AG04449 (cell line): ENCODE results near the gene AUNIP.
A peak's percentile ranks its signal among the peaks of the same experiment; 100 is the strongest.

Experiments used
- CTCF ChIA-PET: fragments of 350-600 bp; formaldehyde crosslinking; extraction: SDS; loops from one replicate; lab custom pipeline; 2021; ENCODE audit warnings: antibody characterized with exemption; lab: Yijun Ruan, JAX
- POLR2A ChIA-PET: fragments of 400-600, 350-600 bp; formaldehyde crosslinking; extraction: SDS; loops from one replicate; lab custom pipeline; 2020; ENCODE audit warnings: antibody characterized with exemption, inconsistent platforms; lab: Yijun Ruan, JAX
- DNase-seq: peaks from one replicate; pipeline ENCODE4 v3.0.0-alpha.2; 2010; ENCODE audit warnings: low read depth, low spot score
- H3K4me3 ChIP-seq: 2 replicates; pipeline ENCODE4 v1.5.1; 2011; ENCODE audit warnings: low read depth, mild to moderate bottlenecking, control low read depth, low read length
- CTCF ChIP-seq: IDR thresholded peaks from one replicate; pipeline ENCODE4 v1.5.1; 2011; ENCODE audit warnings: mild to moderate bottlenecking, moderate library complexity, low read length, control low read depth, inconsistent platforms; ENCODE audit not compliant: insufficient read depth; ENCODE audit errors: missing control alignments

Gene AUNIP

DNA sequence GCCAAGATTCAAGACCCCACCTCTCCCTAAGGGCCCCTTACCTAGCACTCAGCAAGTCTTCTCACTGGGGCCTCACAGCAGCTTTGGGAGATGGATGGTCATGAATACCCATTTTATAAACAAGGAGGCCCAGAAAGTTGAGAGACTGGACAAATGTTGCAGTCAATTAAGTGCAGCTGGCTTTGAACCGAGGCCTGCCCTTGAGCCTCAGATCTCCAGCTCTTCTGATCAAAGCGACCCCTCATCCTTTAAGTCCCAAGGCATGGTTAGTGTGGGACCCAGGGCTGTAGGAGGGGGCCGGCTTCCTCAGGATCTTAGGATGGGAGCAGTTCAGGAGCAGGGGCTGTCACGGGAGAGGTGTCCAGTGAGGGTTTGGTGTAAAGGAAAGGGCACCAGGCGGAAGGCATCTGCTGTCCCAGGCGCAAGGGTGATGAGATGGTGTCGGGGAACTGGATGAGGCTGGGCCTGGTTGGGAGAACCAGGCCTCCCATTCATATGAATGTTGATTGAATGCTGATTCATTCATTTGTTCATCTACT lies 44.6 kb downstream of the AUNIP start:
- TF ChIP-seq CTCF = no peak
- DNase-seq = no peak
- H3K4me3 ChIP-seq = no peak overlapping the region
- CTCF ChIA-PET = interaction anchor here (1.5 to 24.7 kb wide), 3 partner anchors 9 to 202 kb away, joined by 3 to 468 read pairs (median 4); partner anchors contain the start of gene MAN1C1
- POLR2A ChIA-PET = no interaction called here

GRCh38 chr1:25813734-25814471 lies 45.4 kb downstream of the AUNIP start:
- POLR2A ChIA-PET = no interaction called here
- CTCF ChIA-PET = interaction anchor here (1.5 to 24.7 kb wide), 4 partner anchors 9 to 202 kb away, joined by 3 to 468 read pairs (median 40); partner anchors contain the start of genes MAN1C1 and SELENON
- no peak for DNase-seq
- no peak for TF ChIP-seq CTCF
- H3K4me3 ChIP-seq = no peak overlapping the region

GRCh38 chr1:25813071-25813733 lies 46.1 kb downstream of the AUNIP start:
- no peak overlapping the region for H3K4me3 ChIP-seq
- no peak for TF ChIP-seq CTCF
- ChIA-PET CTCF (interaction anchor here (7.1 to 24.7 kb wide), 2 partner anchors 13 to 201 kb away, joined by 77 to 468 read pairs; partner anchors contain the start of genes MAN1C1 and SELENON), POLR2A (no interaction called here)
- no peak for DNase-seq

- ChIA-PET CTCF (interaction anchor here (0.6 to 24.7 kb wide), 19 partner anchors 8 to 572 kb away, joined by 3 to 468 read pairs (median 3); partner anchors contain the start of genes MAN1C1, MTFR1L and SELENON), POLR2A (no interaction called here)
- H3K4me3 ChIP-seq = no peak overlapping the region
- no peak for TF ChIP-seq CTCF
- no peak for DNase-seq
These were observed 47.7 kb downstream of the AUNIP start for GRCh38 chr1:25811384-25812082.

DNA sequence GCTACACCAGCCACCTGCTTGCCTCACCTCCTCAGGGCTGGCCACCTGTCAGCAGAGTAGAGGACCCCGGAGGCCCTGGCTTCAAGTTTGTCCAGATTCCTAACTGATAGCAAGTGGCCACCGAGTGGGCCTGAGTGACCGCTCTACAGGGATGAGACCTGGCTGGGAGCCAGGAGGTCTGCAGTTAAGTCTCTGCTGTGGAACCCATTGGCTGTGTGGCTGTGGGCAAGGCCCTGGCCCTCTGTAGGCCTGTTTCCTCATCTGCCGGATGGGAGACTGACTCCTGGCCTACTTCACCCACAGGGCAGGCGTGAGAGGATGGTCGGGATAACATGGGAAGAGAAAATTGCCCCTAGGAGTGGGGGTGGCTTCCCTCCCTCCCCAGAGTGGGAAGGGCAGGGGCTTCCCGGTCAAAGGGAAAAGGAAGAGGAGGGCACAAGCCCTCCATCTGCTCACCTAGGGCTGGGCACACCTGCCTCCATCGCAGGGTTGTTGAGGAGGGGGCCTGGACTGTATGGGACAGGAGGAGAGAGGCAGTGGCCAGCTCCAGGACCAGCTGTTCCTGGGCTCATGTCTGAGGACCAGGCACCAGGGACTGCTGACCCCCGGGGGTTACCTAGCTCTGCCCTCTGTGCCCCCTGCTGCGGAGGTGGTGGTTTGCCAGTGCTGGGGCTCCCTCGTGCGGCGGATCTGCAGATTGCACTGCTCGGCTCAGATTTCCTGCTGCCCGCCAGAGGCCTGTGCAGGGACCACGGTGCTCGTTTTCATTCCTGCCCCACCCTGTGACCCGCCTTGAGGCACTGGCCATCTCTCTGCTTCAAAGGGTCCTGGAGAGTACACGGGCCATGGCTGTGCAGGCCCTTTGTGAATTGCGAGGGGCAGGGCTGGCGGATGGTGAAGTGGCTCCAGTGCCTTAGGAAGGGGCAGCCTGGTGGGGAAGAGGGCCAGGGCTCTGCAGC lies 48.6 kb downstream of the AUNIP start:
- ChIA-PET CTCF (interaction anchor here (0.6 to 24.7 kb wide), 20 partner anchors 9 to 571 kb away, joined by 3 to 468 read pairs (median 4); partner anchors contain the start of genes MAN1C1, MTFR1L and SELENON), POLR2A (interaction anchor here (1.2 to 1.6 kb wide), 2 partner anchors 9 to 11 kb away, joined by 4 to 9 read pairs; partner anchors contain the start of genes MTFR1L and SELENON)
- DNase-seq = no peak
- TF ChIP-seq CTCF = peak; percentile 95
- H3K4me3 ChIP-seq = no peak overlapping the region
